A673 (cell line): ENCODE measurements around the gene FITM1. TPM values are rescaled to one million over a fixed set of nuclear protein-coding genes. Genes with fewer than 3 reads are reported as not detected.

Experiments
- BruUV-seq: library from RNA; stranded (reverse); fragments of 400-500 nt; replicated peaks from 2 replicates; lab custom pipeline; 2021; lab: Mats Ljungman, UMichigan
- CTCF ChIA-PET: fragments of 300-600 bp; sonication (Branson Sonifier 250); formaldehyde crosslinking; loops from one replicate; lab custom pipeline; 2022; ENCODE audit warnings: antibody characterized with exemption; lab: Charles Lee
- POLR2A ChIA-PET: fragments of 300-600 bp; sonication (Branson Sonifier 250); formaldehyde crosslinking; loops from one replicate; lab custom pipeline; 2022; ENCODE audit warnings: antibody characterized with exemption; ENCODE audit not compliant: low non-redundant PET; lab: Charles Lee
- DNase-seq: peaks from one replicate; pipeline ENCODE4 v3.0.0-alpha.2; 2015; ENCODE audit warnings: low spot score
- H3K27ac ChIP-seq: fragments of 200-600 bp; sonication (generic); 2 replicates; pipeline ENCODE4 v1.5.1; 2016; ENCODE audit warnings: mixed run types, low read depth, mild to moderate bottlenecking, mixed read lengths, antibody characterized with exemption, low read length; ENCODE audit not compliant: poor library complexity, severe bottlenecking
- H3K27me3 ChIP-seq: fragments of 200-600 bp; sonication (generic); replicated peaks from 2 replicates; pipeline ENCODE4 v1.6.1; 2017; ENCODE audit warnings: mixed run types, low read depth, mild to moderate bottlenecking, mixed read lengths, antibody characterized with exemption, low read length; ENCODE audit not compliant: insufficient read depth, poor library complexity
- H3K36me3 ChIP-seq: fragments of 200-600 bp; sonication (generic); 2 replicates; pipeline ENCODE4 v1.6.1; 2016; ENCODE audit warnings: mixed run types, mild to moderate bottlenecking, mixed read lengths, antibody characterized with exemption, low read length; ENCODE audit not compliant: insufficient read depth, poor library complexity, severe bottlenecking
- H3K4me1 ChIP-seq: fragments of 200-600 bp; sonication (generic); 2 replicates; pipeline ENCODE4 v1.6.1; 2017; ENCODE audit warnings: mixed run types, mild to moderate bottlenecking, mixed read lengths, antibody characterized with exemption, low read length; ENCODE audit not compliant: insufficient read depth, poor library complexity, severe bottlenecking
- H3K4me3 ChIP-seq: fragments of 200-600 bp; sonication (generic); 2 replicates; pipeline ENCODE4 v1.5.1; 2016; ENCODE audit warnings: low read depth, mixed run types, mild to moderate bottlenecking, mixed read lengths, low read length; ENCODE audit not compliant: poor library complexity, severe bottlenecking
- H3K9me3 ChIP-seq: fragments of 200-600 bp; sonication (generic); 2 replicates; pipeline ENCODE4 v1.6.1; 2016; ENCODE audit warnings: mixed run types, low read depth, mild to moderate bottlenecking, mixed read lengths, antibody characterized with exemption, low read length; ENCODE audit not compliant: poor library complexity, severe bottlenecking
- CTCF ChIP-seq: fragments of 300-800, 200-600 bp; sonication (generic); conservative IDR thresholded peaks from 2 replicates; pipeline ENCODE4 v1.5.1; 2017; ENCODE audit warnings: low read depth, mild to moderate bottlenecking, antibody characterized with exemption, low read length, moderate library complexity, mixed read lengths
- EZH2 ChIP-seq: fragments of 200-600 bp; sonication (generic); IDR thresholded peaks from 2 replicates; pipeline ENCODE4 v1.6.1; 2017; ENCODE audit warnings: borderline replicate concordance, low read depth, mild to moderate bottlenecking, mixed read lengths, antibody characterized with exemption, low read length; ENCODE audit not compliant: poor library complexity, severe bottlenecking
- intact Hi-C: fragments of 100-400 bp; cut with micrococcal nuclease; formaldehyde crosslinking; loops from one replicate; pipeline ENCODE4 v1.10.0; 2022; ENCODE audit not compliant: unreplicated experiment
- total RNA-seq: library from RNA; stranded (reverse); gene quantifications from 2 replicates; pipeline ENCODE4 v1.2.3, GENCODE V29; 2021

The FITM1 gene
- total RNA-seq, 1 experiment from 2014 or later, result not detected

GRCh38 chr14:24114532-24115421, 15.7 kb upstream of the FITM1 start, which contains the start of the genes DCAF11 and NRL:
TSS of gene DCAF11 (plus strand) at chr14:24114777. CDS start at chr14:24115595, 818 bp downstream.
TSS of gene NRL (minus strand) at chr14:24114949. CDS start at chr14:24082848, 32,101 bp downstream.
- TSS peak; percentile 64 for BruUV-seq
- CTCF ChIA-PET, result interaction anchor here (1.2 to 1.8 kb wide), 2 partner anchors 46 to 56 kb away, joined by 3 to 6 read pairs; partner anchors contain the start of gene IRF9

GRCh38 chr14:24115422-24116127, 14.9 kb upstream of the FITM1 start:
- no peak for DNase-seq
- Histone ChIP-seq H3K9me3 (no peaks in the 10 kb centered on the region), H3K36me3 (peaks cover 26% of the 10 kb centered on the region), H3K4me1 (peaks cover 14% of the 10 kb centered on the region), H3K27me3 (no peaks in the 10 kb centered on the region), H3K4me3 (peak overlapping the region; percentile 82), H3K27ac (peak overlapping the region; percentile 99)
- BruUV-seq, result no TSS peak
- POLR2A ChIA-PET, result interaction anchor here (0.6 to 2.0 kb wide), 4 partner anchors 15 to 31 kb away, joined by 3 to 13 read pairs (median 3); partner anchors contain the start of genes EMC9, PCK2 and PSME2
- intact Hi-C loops, result loop anchor here (2.0 kb wide), 1 partner anchor 25 kb away; the partner anchor contains the start of gene EMC9
- CTCF ChIA-PET, result interaction anchor here (1.2 kb wide), 1 partner anchor 57 kb away, joined by 3 read pairs; no protein-coding TSS in a partner anchor
- no peak for TF ChIP-seq EZH2
- no peak for TF ChIP-seq CTCF

More at GRCh38 chr14:24114532-24115421, 15.7 kb upstream of the FITM1 start, which contains the start of the genes DCAF11 and NRL:
- DNase-seq, result peak; percentile 100
- peaks cover 23% of the 10 kb centered on the region for H3K36me3 ChIP-seq
- intact Hi-C loops, result loop anchor here (2.0 kb wide), 1 partner anchor 26 kb away; the partner anchor contains the start of gene EMC9
- no peaks in the 10 kb centered on the region for H3K9me3 ChIP-seq
- H3K27me3 ChIP-seq, result no peaks in the 10 kb centered on the region
- H3K27ac ChIP-seq, result peak within 1 kb of the TSS; percentile 99
- POLR2A ChIA-PET, result interaction anchor here (0.5 to 2.0 kb wide), 8 partner anchors 9 to 157 kb away, joined by 3 to 13 read pairs (median 3); partner anchors contain the start of genes EMC9, PCK2, PSME2 and RABGGTA
- H3K4me1 ChIP-seq, result peaks cover 14% of the 10 kb centered on the region
- TF ChIP-seq EZH2, result no peak
- no peak for TF ChIP-seq CTCF
- peak within 1 kb of the TSS; percentile 82 for H3K4me3 ChIP-seq
